ENCODE data around the gene ZNF587.

DNA sequence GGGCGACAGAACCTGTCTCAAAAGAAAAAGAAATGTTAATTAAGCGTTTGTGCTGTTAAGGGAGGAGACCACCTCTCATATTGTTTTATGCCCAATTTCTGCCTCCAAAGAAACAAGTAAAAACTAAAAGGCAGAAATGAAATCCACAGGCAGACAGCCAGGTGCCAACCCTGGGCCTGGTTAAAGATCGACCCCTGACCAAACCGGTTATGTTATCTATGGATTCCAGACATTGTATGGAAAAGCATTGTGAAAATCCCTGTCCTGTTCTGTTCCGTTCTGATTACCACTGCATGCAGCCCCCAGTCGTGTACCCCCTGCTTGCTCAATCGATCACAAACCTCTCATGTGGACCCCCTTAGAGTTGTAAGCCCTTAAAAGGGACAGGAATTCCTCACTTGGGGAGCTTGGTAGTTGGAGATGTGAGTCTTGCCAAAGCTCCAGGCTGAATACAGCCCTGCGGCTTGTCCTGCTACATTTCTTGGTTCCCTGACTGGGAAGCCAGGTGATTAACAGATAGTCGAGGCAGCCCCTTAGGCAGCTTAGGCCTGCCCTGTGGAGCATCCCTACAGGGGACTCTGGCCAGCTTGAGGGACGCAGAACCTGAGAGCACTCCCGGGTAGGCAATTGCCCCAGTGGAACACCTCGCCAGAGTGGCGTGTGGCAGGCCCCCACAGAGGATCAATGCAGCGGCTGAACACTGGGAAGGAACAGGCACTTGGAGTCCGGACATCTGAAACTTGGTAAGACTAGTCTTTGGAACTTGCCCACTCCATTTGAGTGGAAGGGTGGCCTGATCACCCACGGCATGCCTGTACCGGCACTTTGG is 34.2 kb upstream of the ZNF587 start:
- TF ChIP-seq POLR2AphosphoS5 (IDR thresholded peaks at IDR 0.05; ENCODE audit: low read depth, low read length) (no peak), TAF1 (IDR thresholded peaks at IDR 0.05; ENCODE audit: borderline replicate concordance, insufficient read depth, low read length) (no peak), SIN3A (IDR thresholded peaks at IDR 0.05; ENCODE audit: borderline replicate concordance, insufficient read depth, low read length) (no peak)
- TF ChIP-seq, protein P1, sequence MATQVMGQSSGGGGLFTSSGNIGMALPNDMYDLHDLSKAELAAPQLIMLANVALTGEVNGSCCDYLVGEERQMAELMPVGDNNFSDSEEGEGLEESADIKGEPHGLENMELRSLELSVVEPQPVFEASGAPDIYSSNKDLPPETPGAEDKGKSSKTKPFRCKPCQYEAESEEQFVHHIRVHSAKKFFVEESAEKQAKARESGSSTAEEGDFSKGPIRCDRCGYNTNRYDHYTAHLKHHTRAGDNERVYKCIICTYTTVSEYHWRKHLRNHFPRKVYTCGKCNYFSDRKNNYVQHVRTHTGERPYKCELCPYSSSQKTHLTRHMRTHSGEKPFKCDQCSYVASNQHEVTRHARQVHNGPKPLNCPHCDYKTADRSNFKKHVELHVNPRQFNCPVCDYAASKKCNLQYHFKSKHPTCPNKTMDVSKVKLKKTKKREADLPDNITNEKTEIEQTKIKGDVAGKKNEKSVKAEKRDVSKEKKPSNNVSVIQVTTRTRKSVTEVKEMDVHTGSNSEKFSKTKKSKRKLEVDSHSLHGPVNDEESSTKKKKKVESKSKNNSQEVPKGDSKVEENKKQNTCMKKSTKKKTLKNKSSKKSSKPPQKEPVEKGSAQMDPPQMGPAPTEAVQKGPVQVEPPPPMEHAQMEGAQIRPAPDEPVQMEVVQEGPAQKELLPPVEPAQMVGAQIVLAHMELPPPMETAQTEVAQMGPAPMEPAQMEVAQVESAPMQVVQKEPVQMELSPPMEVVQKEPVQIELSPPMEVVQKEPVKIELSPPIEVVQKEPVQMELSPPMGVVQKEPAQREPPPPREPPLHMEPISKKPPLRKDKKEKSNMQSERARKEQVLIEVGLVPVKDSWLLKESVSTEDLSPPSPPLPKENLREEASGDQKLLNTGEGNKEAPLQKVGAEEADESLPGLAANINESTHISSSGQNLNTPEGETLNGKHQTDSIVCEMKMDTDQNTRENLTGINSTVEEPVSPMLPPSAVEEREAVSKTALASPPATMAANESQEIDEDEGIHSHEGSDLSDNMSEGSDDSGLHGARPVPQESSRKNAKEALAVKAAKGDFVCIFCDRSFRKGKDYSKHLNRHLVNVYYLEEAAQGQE (IDR thresholded peaks at IDR 0.05; ENCODE audit: insufficient read depth in 1 of 2, low read depth in 2 of 2, low read length in 2 of 2) = no peak
